Common myeloid progenitor, CD34-positive (primary cell): ENCODE results near the gene SNRPN. TPM values are rescaled to one million over a fixed set of nuclear protein-coding genes. Genes with fewer than 3 reads are reported as not detected.
"Not testable (repeated sequence)": the region's sequence is repeated elsewhere in the genome, so short reads cannot be mapped to it uniquely, and the experiment has no call there.

ENCODE experiments used
- CTCF ChIA-PET: fragments of 350-600 bp; sonication (Branson Sonifier 250); formaldehyde crosslinking; loops from one replicate; lab custom pipeline; 2021; ENCODE audit warnings: antibody characterized with exemption; lab: Charles Lee
- POLR2A ChIA-PET: fragments of 350-600 bp; sonication (Branson Sonifier 250); formaldehyde crosslinking; loops from one replicate; lab custom pipeline; 2021; ENCODE audit warnings: antibody characterized with exemption; lab: Charles Lee
- DNase-seq, 3 donors: peaks; one replicate each; pipeline versions ENCODE4 v3.0.0 to v3.0.0-alpha.2; 2013
- H3K27ac ChIP-seq, 2 experiments: 1 replicate in 1 of 2; 2 replicates in 1 of 2; pipeline ENCODE4 v1.7.0; 2013; ENCODE audit warnings: inconsistent platforms in 2 of 2, low read length in 2 of 2, mild to moderate bottlenecking in 2 of 2, low read depth in 1 of 2, moderate library complexity in 1 of 2; ENCODE audit not compliant: severe bottlenecking in 2 of 2, insufficient read depth in 1 of 2, poor library complexity in 1 of 2
- H3K27me3 ChIP-seq, 5 experiments: replicated peaks in 2 of 5; 1 replicate in 3 of 5; 2 replicates in 2 of 5; pipeline versions ENCODE4 v1.6.1 to v1.7.0; 2013; ENCODE audit warnings: low read length in 4 of 5, mild to moderate bottlenecking in 2 of 5, moderate library complexity in 2 of 5, inconsistent platforms in 1 of 5; ENCODE audit not compliant: insufficient read depth in 5 of 5, control insufficient read depth in 4 of 5
- H3K36me3 ChIP-seq, 4 experiments: 1 replicate in 2 of 4; 2 replicates in 2 of 4; pipeline versions ENCODE4 v1.6.1 to v1.7.0; 2013; ENCODE audit warnings: low read length in 3 of 4, control low read depth in 1 of 4, mild to moderate bottlenecking in 1 of 4; ENCODE audit not compliant: control insufficient read depth in 4 of 4, insufficient read depth in 4 of 4
- H3K4me1 ChIP-seq, 4 experiments: 1 replicate in 3 of 4; 2 replicates in 1 of 4; pipeline versions ENCODE4 v1.6.1 to v1.7.1; 2013; ENCODE audit warnings: low read length in 3 of 4, mild to moderate bottlenecking in 3 of 4, control low read depth in 1 of 4, inconsistent platforms in 1 of 4, moderate library complexity in 1 of 4; ENCODE audit not compliant: control insufficient read depth in 4 of 4, insufficient read depth in 4 of 4; ENCODE audit errors: control extremely low read depth in 1 of 4
- H3K4me3 ChIP-seq, 7 experiments: 1 replicate in 4 of 7; 2 replicates in 3 of 7; pipeline versions ENCODE4 v1.5.1 to v1.7.0; 2013; ENCODE audit warnings: mild to moderate bottlenecking in 7 of 7, low read length in 6 of 7, moderate library complexity in 6 of 7, inconsistent platforms in 2 of 7, low read depth in 2 of 7, control low read depth in 1 of 7; ENCODE audit not compliant: insufficient read depth in 4 of 7, control insufficient read depth in 1 of 7; ENCODE audit errors: extremely low read depth in 1 of 7
- H3K9me3 ChIP-seq, 5 experiments: 1 replicate in 4 of 5; 2 replicates in 1 of 5; pipeline versions ENCODE4 v1.6.1 to v1.7.1; 2013; ENCODE audit warnings: low read length in 4 of 5, mild to moderate bottlenecking in 2 of 5, inconsistent platforms in 1 of 5, low read depth in 1 of 5, moderate library complexity in 1 of 5; ENCODE audit not compliant: control insufficient read depth in 4 of 5, insufficient read depth in 2 of 5; ENCODE audit errors: control extremely low read depth in 1 of 5
- WGBS: methylation state at CpG from one replicate; pipeline ENCODE4 v1.1.5; 2013; ENCODE audit not compliant: insufficient coverage; 5-methylcytosine and 5-hydroxymethylcytosine counted together
- polyA plus RNA-seq: library from polyadenylated mRNA; unstranded; fragments of 120-200 nt; gene quantifications from one replicate; pipeline ENCODE4 v1.2.1, GENCODE V29; 2013

The SNRPN gene
- 58.1 TPM for polyA plus RNA-seq

GRCh38 chr15:24954783-24955530 is at the start of gene SNRPN, which contains the start of gene SNURF:
Gene SNRPN (plus strand): TSS chr15:24954987. CDS start chr15:24974454, 19,467 bp downstream.
Gene SNURF (plus strand): TSS chr15:24954987. CDS start chr15:24955049, 62 bp downstream.
- Histone ChIP-seq H3K27ac (peak within 1 kb of the TSS in 1 of 2 experiments; percentile 71), H3K36me3 (peaks cover 0 to 6% (median 0%) of the 10 kb centered on the region in 4 experiments), H3K4me3 (peak within 1 kb of the TSS; percentile 44 to 80 (median 78)), H3K4me1 (peaks cover 0 to 7% (median 4%) of the 10 kb centered on the region in 4 experiments), H3K9me3 (peaks cover 0 to 13% (median 8%) of the 10 kb centered on the region in 5 experiments), H3K27me3 (peaks cover 0 to 14% (median 0%) of the 10 kb centered on the region in 5 experiments)
- POLR2A ChIA-PET: no interaction called here
- CTCF ChIA-PET: no interaction called here
- 52% methylated on average over 45 of the region's 47 CpGs for WGBS
- peak; percentile 38 to 65 (median 58) for DNase-seq

DNA sequence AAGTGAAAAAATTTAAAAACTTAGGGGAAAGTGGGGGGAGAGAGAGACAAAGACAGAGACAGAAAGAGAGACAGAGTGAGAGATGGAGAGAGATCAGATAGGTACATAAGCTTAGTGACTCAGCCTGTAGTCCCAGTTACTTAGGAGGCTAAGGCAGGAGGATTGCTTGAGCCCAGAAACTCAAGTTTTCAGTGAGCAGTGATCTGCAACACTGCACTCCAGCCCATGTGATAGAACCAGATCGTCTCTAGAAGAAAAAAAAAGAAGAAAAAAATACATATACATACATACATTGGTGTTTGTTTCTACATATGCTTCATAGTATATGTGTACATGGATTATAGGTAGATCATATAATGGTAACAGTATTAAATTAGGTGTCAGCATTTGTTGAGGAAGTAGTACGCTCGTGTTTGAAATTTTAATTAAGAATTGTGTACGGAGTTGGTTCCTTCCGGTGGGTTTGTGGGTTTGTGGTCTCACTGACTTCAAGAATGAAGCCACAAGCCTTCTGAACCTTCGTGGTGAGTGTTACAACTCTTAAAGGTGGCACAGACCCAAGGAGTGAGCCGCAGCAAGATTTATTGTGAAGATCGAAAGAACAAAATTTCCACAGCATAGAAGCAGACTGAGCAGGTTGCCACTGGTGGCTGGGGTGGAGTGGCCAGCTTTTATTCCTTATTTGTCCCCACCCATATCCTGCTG is 38.3 kb upstream of the SNRPN start:
- ChIA-PET CTCF (no interaction called here), POLR2A (no interaction called here)
- H3K4me1 ChIP-seq: peaks cover 0 to 2% (median 0%) of the 10 kb centered on the region in 4 experiments
- H3K27me3 ChIP-seq: peaks cover 0 to 40% (median 7%) of the 10 kb centered on the region in 5 experiments
- H3K36me3 ChIP-seq: no peaks in the 10 kb centered on the region
- no peak overlapping the region for H3K4me3 ChIP-seq
- peak; percentile 84 to 94 (median 94) for DNase-seq
- H3K27ac ChIP-seq: no peak overlapping the region
- WGBS: 33% methylated on average over 4 of the region's 8 CpGs
- H3K9me3 ChIP-seq: peaks cover 2 to 22% (median 12%) of the 10 kb centered on the region in 5 experiments

DNA sequence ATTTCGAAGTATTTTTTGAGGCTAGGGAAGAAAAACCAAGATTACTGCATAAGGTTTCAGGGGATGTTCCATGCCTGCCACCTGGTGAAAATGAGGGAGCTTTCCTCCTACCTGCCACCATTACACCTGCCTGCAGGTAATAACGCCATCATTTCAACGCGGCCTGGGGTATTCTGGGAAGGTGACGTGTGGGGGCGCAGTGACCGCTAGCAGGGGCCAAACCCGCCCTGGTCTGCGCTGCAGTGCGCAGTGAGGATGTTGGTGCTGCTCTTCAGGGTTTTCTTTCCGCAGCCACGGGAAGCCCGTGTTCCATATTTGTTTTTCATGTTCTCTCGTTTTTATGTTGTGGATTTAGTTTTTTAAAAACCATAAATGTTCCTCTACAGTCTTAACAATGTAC is 37.4 kb upstream of the SNRPN start:
- H3K36me3 ChIP-seq: no peaks in the 10 kb centered on the region
- H3K4me1 ChIP-seq: peaks cover 0 to 2% (median 0%) of the 10 kb centered on the region in 4 experiments
- ChIA-PET CTCF (no interaction called here), POLR2A (no interaction called here)
- peaks cover 0 to 33% (median 9%) of the 10 kb centered on the region in 5 experiments for H3K27me3 ChIP-seq
- 100% methylated on average over 1 of the region's 14 CpGs for WGBS
- no peak overlapping the region for H3K27ac ChIP-seq
- DNase-seq: no peak
- H3K9me3 ChIP-seq: peaks cover 2 to 17% (median 8%) of the 10 kb centered on the region in 5 experiments
- H3K4me3 ChIP-seq: no peak overlapping the region

- Histone ChIP-seq H3K36me3 (no peaks in the 10 kb centered on the region), H3K9me3 (peaks cover 0 to 9% (median 2%) of the 10 kb centered on the region in 5 experiments), H3K4me3 (no peak overlapping the region), H3K27me3 (peaks cover 2 to 27% (median 9%) of the 10 kb centered on the region in 5 experiments), H3K27ac (no peak overlapping the region), H3K4me1 (peaks cover 0 to 2% (median 0%) of the 10 kb centered on the region in 4 experiments)
- 79% methylated on average over 2 of the region's 2 CpGs for WGBS
- ChIA-PET CTCF (no interaction called here), POLR2A (no interaction called here)
- no peak for DNase-seq
Observed at GRCh38 chr15:24919446-24919845, 35.3 kb upstream of the SNRPN start.

- H3K27ac ChIP-seq, H3K4me1 ChIP-seq, CTCF ChIA-PET, H3K4me3 ChIP-seq, H3K36me3 ChIP-seq, H3K9me3 ChIP-seq, DNase-seq: not testable (repeated sequence)
- POLR2A ChIA-PET: interaction anchor here (0.6 kb wide), 1 partner anchor 517 kb away, joined by 4 read pairs; no protein-coding TSS in a partner anchor
- 94% methylated on average over 6 of the region's 6 CpGs for WGBS
- peaks cover 2 to 37% (median 9%) of the 10 kb centered on the region in 5 experiments for H3K27me3 ChIP-seq
Observed at GRCh38 chr15:24922781-24923180, 32.0 kb upstream of the SNRPN start.

DNA sequence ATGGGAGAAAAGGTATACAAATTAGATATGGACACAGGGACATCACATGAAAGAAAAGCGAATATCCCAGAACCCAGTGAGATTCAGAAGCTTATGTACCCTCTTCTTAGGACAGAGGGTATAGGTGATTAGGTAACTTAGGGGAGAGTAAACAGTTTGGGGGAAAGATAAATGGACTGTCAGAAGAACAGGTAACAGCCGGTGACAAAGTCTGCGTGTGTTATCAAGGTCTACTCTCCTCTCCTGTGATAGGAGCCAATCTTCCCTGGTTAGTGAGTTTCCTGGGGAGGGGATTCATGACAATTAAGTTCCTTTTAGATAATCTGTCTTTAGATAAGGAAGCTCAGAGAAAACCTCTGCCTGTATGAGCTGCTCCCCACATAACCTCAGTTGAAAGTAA is 30.6 kb upstream of the SNRPN start:
- POLR2A ChIA-PET: no interaction called here
- 87% methylated on average over 2 of the region's 3 CpGs for WGBS
- Histone ChIP-seq H3K4me3 (no peak overlapping the region), H3K27ac (no peak overlapping the region), H3K4me1 (no peaks in the 10 kb centered on the region), H3K27me3 (peaks cover 2 to 38% (median 9%) of the 10 kb centered on the region in 5 experiments), H3K9me3 (peaks cover 0 to 6% (median 0%) of the 10 kb centered on the region in 5 experiments), H3K36me3 (no peaks in the 10 kb centered on the region)
- CTCF ChIA-PET: no interaction called here
- DNase-seq: no peak
